HL-60 (cell line): ENCODE data around the gene STAG3.

ENCODE experiments used
- POLR2AphosphoS5 ChIP-seq: IDR thresholded peaks from 2 replicates; pipeline ENCODE4 v1.6.1; 2012; ENCODE audit warnings: low read depth
- REST ChIP-seq: IDR thresholded peaks from 2 replicates; pipeline ENCODE4 v1.6.1; 2012; ENCODE audit warnings: low read depth; ENCODE audit not compliant: insufficient replicate concordance
- TF ChIP-seq, protein P1 (sequence below): IDR thresholded peaks from one replicate; pipeline ENCODE4 v1.5.1; 2011; ENCODE audit warnings: low read length, control low read depth, inconsistent platforms; ENCODE audit not compliant: insufficient read depth

DNA sequence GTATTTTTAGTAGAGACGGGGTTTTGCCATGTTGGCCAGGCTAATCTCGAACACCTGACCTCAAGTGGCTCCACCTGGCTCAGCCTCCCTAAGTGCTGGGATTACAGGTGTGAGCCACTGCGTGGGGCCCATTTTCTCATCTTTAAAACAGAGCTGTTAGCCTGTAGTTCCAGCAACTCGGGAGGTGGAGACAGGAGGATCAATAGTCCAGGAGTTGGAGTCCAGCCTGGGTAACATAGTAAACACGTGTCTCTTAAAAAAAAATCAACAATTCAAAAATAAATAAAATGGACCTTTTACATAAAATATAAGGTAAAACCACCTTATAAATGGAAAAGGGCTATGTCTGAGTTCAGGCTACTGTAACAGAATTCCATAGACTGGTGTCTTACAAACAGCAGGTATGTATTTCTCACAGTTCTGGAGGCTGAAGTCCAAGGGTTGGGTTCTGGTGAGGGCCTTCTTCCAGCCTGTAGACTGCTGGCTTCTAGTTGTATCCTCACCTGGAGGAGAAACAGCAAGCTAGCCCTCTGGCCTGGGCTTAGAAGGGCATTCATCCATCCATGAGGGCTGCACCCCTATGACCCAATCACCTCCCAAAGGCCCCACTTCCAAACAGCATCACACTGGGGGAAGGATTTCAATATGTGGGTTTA lies 35.0 kb downstream of the STAG3 start:
- no peak for TF ChIP-seq REST
- TF ChIP-seq, protein P1, sequence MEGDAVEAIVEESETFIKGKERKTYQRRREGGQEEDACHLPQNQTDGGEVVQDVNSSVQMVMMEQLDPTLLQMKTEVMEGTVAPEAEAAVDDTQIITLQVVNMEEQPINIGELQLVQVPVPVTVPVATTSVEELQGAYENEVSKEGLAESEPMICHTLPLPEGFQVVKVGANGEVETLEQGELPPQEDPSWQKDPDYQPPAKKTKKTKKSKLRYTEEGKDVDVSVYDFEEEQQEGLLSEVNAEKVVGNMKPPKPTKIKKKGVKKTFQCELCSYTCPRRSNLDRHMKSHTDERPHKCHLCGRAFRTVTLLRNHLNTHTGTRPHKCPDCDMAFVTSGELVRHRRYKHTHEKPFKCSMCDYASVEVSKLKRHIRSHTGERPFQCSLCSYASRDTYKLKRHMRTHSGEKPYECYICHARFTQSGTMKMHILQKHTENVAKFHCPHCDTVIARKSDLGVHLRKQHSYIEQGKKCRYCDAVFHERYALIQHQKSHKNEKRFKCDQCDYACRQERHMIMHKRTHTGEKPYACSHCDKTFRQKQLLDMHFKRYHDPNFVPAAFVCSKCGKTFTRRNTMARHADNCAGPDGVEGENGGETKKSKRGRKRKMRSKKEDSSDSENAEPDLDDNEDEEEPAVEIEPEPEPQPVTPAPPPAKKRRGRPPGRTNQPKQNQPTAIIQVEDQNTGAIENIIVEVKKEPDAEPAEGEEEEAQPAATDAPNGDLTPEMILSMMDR, result no peak
- no peak for TF ChIP-seq POLR2AphosphoS5
